Measurements from ENCODE around the gene ZNF423. TPM values are rescaled to one million over a fixed set of nuclear protein-coding genes. Genes with fewer than 3 reads are reported as not detected.

Gene ZNF423
- total and polyA plus RNA-seq, 2 of the 13 experiments (the other 11 are each of a cell fraction or from before 2014, with no cell fraction given), result 0.07 to 0.31 TPM

- no peak for TF ChIP-seq ARID5B (CRISPR knock-in tag; IDR thresholded peaks at IDR 0.05)
- no peak for TF ChIP-seq KAT7 (CRISPR knock-in tag; IDR thresholded peaks at IDR 0.05; ENCODE audit: borderline replicate concordance)
- TF ChIP-seq ZNF639 (CRISPR knock-in tag; conservative IDR thresholded peaks at IDR 0.05), result no peak
- TF ChIP-seq SP1 (IDR thresholded peaks at IDR 0.05), result no peak
- TF ChIP-seq SP1 (CRISPR knock-in tag; IDR thresholded peaks at IDR 0.05), result no peak
- TF ChIP-seq, protein P1, sequence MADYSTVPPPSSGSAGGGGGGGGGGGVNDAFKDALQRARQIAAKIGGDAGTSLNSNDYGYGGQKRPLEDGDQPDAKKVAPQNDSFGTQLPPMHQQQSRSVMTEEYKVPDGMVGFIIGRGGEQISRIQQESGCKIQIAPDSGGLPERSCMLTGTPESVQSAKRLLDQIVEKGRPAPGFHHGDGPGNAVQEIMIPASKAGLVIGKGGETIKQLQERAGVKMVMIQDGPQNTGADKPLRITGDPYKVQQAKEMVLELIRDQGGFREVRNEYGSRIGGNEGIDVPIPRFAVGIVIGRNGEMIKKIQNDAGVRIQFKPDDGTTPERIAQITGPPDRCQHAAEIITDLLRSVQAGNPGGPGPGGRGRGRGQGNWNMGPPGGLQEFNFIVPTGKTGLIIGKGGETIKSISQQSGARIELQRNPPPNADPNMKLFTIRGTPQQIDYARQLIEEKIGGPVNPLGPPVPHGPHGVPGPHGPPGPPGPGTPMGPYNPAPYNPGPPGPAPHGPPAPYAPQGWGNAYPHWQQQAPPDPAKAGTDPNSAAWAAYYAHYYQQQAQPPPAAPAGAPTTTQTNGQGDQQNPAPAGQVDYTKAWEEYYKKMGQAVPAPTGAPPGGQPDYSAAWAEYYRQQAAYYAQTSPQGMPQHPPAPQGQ (CRISPR knock-in tag; IDR thresholded peaks at IDR 0.05; ENCODE audit: borderline replicate concordance), result no peak
- TF ChIP-seq EEA1 (CRISPR knock-in tag; IDR thresholded peaks at IDR 0.05; ENCODE audit: borderline replicate concordance), result no peak
- TF ChIP-seq ZNF282 (IDR thresholded peaks at IDR 0.05; ENCODE audit: partially characterized antibody), result no peak
- TF ChIP-seq ZNF619 (CRISPR knock-in tag; IDR thresholded peaks at IDR 0.05), result no peak
- no peak for TF ChIP-seq RXRB (CRISPR knock-in tag; IDR thresholded peaks at IDR 0.05; ENCODE audit: borderline replicate concordance)
- TF ChIP-seq MXD4 (CRISPR knock-in tag; IDR thresholded peaks at IDR 0.05), result no peak
Observed at GRCh38 chr16:49848530-49848929, 7.4 kb downstream of the ZNF423 start (continued).

All from HepG2 (cell line).